Jurkat, Clone E6-1 (cell line): ENCODE results near the gene NPHP4.

Experiments used
- DNase-seq: peaks from one replicate; pipeline ENCODE4 v3.0.0-alpha.2; 2011; ENCODE audit warnings: low read depth, low spot score
- H3K4me3 ChIP-seq: 2 replicates; pipeline ENCODE4 v1.5.1; 2011; ENCODE audit warnings: mild to moderate bottlenecking, low read length, control low read depth, moderate library complexity

NPHP4 gene

GRCh38 chr1:6007318-6008083 lies 15.3 kb upstream of the NPHP4 start:
- no peak overlapping the region for H3K4me3 ChIP-seq

DNA sequence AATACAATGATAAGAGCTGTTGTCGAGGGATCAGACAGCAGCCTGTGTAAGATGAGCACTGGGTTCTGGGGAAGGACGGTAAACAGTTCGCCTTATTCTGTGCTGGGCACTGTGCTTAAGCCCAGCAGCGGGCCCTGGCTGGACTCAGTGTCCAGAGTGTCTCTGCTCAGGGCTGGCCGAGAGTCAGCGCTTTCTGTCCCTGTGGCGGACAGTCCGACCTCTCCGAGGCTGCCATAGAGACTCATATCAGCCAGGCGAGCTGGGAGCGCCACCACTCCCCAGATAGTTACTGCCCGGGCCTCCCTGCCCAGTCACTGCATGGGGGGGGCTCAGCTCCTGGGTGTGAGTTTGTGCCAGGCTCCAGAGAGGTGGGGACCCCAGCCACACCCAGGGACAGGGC lies 14.7 kb upstream of the NPHP4 start:
- DNase-seq, result no peak
- no peak overlapping the region for H3K4me3 ChIP-seq

More at GRCh38 chr1:6007318-6008083, 15.3 kb upstream of the NPHP4 start:
- no peak for DNase-seq

- DNase-seq, result no peak
- no peak overlapping the region for H3K4me3 ChIP-seq
Measured at GRCh38 chr1:6005276-6005917, 13.2 kb upstream of the NPHP4 start.

GRCh38 chr1:6004412-6005123 lies 12.3 kb upstream of the NPHP4 start:
- DNase-seq, result no peak
- no peak overlapping the region for H3K4me3 ChIP-seq

GRCh38 chr1:6003568-6004411 lies 11.6 kb upstream of the NPHP4 start:
- no peak overlapping the region for H3K4me3 ChIP-seq
- DNase-seq, result no peak

GRCh38 chr1:6002714-6003501 lies 10.7 kb upstream of the NPHP4 start:
- DNase-seq, result no peak
- no peak overlapping the region for H3K4me3 ChIP-seq

DNA sequence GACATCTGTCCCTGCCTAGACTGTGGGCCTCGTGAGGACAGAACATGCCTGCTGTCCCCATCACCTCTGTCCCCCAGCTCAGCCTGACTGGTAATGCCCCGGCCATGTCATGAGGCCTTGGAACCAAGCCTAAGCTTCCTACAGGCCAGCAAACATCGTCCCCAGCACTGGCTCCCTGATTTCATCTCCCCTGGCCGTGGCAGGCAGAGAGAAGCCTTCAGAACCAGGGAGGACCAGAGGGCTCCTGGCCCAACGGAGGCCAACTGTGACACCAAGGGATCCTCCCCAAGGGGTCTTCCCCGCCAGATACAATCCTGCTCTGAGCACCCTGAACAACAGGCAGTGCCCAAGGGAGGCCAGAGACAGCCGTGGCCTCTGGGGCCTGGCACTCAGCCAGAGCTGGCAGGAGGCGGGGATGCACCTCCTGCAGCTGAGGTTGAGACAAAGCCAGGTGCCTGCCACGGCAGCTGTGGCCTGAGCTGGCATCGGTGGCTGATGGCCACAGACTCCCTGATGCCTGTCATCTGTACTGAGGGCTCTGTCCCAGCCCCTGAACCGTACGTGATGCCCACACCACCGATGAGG lies 9.9 kb upstream of the NPHP4 start:
- no peak overlapping the region for H3K4me3 ChIP-seq
- DNase-seq, result peak; percentile 18

- DNase-seq, result no peak
- H3K4me3 ChIP-seq, result no peak overlapping the region
Measured at GRCh38 chr1:6000444-6001288, 8.4 kb upstream of the NPHP4 start.

GRCh38 chr1:5999711-6000443 lies 7.7 kb upstream of the NPHP4 start:
- no peak overlapping the region for H3K4me3 ChIP-seq
- no peak for DNase-seq

DNA sequence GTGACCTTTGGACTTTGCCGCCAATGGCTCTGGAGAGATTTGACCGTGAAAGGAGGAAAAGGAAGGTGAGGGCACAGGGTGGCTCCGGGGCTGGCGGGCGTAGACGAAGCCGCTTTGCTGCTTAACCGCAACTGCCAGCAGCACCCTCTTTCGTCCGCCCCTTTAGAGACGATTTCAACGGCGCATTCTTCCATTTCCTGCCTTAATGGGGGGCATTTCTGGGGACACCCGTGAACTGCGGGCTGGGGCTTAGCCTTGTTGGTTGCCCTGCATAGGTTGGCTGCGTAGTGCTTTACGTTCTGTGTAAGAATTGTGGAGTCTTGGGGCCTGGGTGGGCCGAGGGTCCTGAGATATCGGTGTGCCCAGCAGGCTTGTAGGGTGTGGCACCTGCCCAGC lies 6.7 kb upstream of the NPHP4 start:
- H3K4me3 ChIP-seq, result no peak overlapping the region
- DNase-seq, result no peak

DNA sequence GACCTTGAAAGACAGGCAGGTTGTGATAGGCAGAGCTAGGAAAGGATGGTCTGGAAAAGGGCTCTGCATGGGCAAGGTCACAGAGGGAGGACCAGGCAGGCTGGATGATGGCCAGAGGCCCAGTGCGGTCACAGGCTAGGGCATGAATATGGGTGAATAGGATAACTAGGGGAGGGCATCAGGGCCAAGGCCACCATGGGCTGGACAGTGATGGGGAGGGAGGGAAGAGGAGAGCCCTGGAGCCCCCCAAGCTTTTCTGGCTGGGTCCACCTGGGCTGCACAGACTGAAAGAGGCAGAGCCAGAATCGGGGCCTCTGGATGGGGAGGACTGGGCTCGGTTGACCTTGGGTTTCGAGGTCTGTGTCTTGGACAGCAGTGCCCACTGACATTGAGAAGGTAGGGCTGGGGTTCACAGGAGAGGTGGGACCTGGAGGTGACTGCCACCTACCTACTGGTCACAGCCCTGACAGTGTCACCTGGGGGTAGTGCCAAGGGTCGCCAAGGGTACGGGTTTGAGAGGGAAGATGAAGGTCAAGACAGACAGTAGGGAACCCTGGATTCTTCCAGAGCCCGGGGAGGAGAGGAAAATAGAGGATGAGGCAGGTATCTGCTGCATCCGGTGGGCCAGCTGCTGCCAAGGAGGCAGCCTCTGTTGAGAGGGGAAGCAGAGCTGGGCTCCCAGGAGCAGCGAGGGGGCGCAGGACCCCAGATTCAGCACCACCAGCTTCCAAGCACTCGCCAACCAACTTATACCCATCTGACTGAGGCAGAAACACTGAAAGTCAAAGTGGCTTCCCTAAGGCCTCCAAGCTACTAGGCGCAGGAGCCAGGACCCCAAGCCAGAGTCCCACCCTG lies 6.1 kb upstream of the NPHP4 start:
- DNase-seq, result no peak
- H3K4me3 ChIP-seq, result no peak overlapping the region

GRCh38 chr1:5997316-5997715 lies 5.1 kb upstream of the NPHP4 start:
- DNase-seq, result no peak
- H3K4me3 ChIP-seq, result no peak overlapping the region

DNA sequence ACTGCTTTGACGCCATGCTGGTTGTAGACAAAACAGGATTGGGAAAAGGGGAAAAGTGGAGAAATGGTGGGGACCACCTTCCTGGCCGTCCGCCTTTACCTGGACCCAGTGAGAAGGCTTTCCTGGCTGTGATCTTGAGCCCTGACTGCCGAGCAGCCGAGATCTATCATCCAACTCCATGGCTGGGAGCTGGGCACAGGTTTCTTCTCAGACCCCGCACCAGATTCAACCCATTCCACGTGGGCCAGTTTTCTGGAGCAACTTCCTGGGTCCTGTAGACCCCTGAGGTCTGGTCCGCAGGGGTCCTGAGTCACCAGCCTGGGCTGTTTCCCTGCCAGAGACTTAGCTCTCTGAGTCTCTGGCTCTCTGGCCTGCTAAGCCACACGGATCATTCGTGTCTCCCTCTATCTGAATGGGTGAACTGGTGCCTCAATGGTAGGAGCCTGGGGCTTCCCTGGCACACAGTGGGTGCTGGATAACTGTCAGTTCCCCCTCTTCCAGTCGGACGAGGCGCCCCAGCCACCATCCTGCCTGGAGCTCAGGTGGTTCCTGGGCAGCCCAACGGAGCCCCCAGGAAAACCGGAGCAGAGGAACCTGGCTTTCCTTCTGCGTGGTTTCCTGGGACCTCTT lies 4.5 kb upstream of the NPHP4 start:
- no peak for DNase-seq
- no peak overlapping the region for H3K4me3 ChIP-seq

GRCh38 chr1:5995871-5996630 lies 3.8 kb upstream of the NPHP4 start:
- H3K4me3 ChIP-seq, result no peak overlapping the region

More at GRCh38 chr1:5995871-5996630, 3.8 kb upstream of the NPHP4 start:
- DNase-seq, result no peak
